ENCODE measurements around the gene RAB10. TPM values are rescaled to one million over a fixed set of nuclear protein-coding genes. Genes with fewer than 3 reads are reported as not detected.
A peak's percentile ranks its signal among the peaks of the same experiment; 100 is the strongest.

Gene RAB10
- total and polyA plus RNA-seq, 8 donors, result 22.2 to 591 (median 71.7) TPM

DNA sequence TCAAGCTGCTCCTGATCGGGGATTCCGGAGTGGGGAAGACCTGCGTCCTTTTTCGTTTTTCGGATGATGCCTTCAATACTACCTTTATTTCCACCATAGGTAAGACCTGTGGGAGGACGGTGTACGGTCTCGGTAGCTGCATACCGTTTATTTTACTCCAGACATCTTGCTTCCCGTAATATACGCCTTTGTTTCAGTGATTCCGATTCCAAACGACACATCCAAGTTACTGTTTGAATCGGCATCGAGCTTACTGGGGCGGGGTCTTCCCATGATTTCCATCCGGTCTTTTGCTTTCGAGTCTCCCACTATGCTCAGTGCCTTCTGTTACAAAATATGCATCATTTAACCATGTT is 731 bp downstream of the RAB10 start:
- WGBS, 5 donors, result 0 to 1% (median 0%) methylated on average over 18 of the region's 18 CpGs

DNA sequence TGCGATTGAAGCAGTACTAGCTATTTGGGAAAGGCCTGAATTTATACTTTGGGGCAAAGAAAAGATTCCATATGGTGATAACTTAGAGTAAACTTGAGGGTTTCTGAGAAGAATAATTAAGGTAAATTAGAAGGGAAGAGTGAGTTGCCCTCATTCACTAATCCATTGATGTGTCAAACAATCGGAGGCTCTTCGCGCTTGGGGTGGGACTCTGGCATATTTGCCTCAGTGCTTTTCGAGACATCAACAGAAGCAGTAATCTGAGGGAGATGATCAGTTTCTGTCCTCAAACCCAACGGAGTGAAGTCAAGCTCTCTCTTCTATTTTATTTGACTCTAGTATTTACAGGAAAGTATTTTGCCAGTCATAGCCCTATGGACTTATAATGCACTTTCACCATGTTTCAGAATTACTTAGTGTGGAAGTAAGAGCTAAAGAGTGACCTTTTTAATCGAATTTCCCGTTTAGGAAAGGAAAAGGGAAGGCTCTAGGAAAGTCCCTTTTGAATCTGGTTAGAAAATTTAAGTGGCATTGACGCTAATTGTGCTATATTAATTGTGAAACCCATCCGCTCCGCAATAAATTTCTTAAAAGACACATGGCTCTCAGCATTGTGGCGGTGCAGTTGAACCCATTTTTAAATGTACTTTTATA is 1.3 kb downstream of the RAB10 start:
- DNase-seq, result peak in 1 of 2 donors; percentile 28
- Histone ChIP-seq H3K4me3 (peak overlapping the region; percentile 82 to 93 (median 91)), H3K36me3 (peaks cover 0 to 21% (median 6%) of the 10 kb centered on the region in 4 donors), H3K9me3 (no peaks in the 10 kb centered on the region), H3K27me3 (no peaks in the 10 kb centered on the region), H3K27ac (peak overlapping the region in 4 of 5 donors; percentile 97 to 99 (median 99)), H3K4me1 (peaks cover 30 to 64% (median 56%) of the 10 kb centered on the region in 4 donors)
- intact Hi-C loops (cut with DNase I; ENCODE audit: low total_unique reads), result no loop called here
- TF ChIP-seq POLR2AphosphoS5 (IDR thresholded peaks at IDR 0.05), result no peak
- TF ChIP-seq, protein P1, sequence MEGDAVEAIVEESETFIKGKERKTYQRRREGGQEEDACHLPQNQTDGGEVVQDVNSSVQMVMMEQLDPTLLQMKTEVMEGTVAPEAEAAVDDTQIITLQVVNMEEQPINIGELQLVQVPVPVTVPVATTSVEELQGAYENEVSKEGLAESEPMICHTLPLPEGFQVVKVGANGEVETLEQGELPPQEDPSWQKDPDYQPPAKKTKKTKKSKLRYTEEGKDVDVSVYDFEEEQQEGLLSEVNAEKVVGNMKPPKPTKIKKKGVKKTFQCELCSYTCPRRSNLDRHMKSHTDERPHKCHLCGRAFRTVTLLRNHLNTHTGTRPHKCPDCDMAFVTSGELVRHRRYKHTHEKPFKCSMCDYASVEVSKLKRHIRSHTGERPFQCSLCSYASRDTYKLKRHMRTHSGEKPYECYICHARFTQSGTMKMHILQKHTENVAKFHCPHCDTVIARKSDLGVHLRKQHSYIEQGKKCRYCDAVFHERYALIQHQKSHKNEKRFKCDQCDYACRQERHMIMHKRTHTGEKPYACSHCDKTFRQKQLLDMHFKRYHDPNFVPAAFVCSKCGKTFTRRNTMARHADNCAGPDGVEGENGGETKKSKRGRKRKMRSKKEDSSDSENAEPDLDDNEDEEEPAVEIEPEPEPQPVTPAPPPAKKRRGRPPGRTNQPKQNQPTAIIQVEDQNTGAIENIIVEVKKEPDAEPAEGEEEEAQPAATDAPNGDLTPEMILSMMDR (IDR thresholded peaks at IDR 0.05), result no peak
- TF ChIP-seq POLR2A (IDR thresholded peaks at IDR 0.05), result no peak
- TF ChIP-seq EP300 (IDR thresholded peaks at IDR 0.05), result no peak
- WGBS, 5 donors, result 1% methylated on average over 12 of the region's 12 CpGs

More for the DNA sequence above, 731 bp downstream of the RAB10 start:
- Histone ChIP-seq H3K36me3 (peaks cover 0 to 15% (median 5%) of the 10 kb centered on the region in 4 donors), H3K27me3 (no peaks in the 10 kb centered on the region), H3K27ac (peak overlapping the region; percentile 97 to 99 (median 99)), H3K4me1 (peaks cover 26 to 58% (median 50%) of the 10 kb centered on the region in 4 donors), H3K9me3 (no peaks in the 10 kb centered on the region), H3K4me3 (peak overlapping the region; percentile 82 to 93 (median 91))
- intact Hi-C loops (cut with DNase I; ENCODE audit: low total_unique reads), result no loop called here
- TF ChIP-seq, protein P1 (IDR thresholded peaks at IDR 0.05), result no peak
- TF ChIP-seq POLR2AphosphoS5 (IDR thresholded peaks at IDR 0.05) (no peak), EP300 (IDR thresholded peaks at IDR 0.05) (no peak)
- peak in 1 of 2 donors; percentile 60 for DNase-seq

DNA sequence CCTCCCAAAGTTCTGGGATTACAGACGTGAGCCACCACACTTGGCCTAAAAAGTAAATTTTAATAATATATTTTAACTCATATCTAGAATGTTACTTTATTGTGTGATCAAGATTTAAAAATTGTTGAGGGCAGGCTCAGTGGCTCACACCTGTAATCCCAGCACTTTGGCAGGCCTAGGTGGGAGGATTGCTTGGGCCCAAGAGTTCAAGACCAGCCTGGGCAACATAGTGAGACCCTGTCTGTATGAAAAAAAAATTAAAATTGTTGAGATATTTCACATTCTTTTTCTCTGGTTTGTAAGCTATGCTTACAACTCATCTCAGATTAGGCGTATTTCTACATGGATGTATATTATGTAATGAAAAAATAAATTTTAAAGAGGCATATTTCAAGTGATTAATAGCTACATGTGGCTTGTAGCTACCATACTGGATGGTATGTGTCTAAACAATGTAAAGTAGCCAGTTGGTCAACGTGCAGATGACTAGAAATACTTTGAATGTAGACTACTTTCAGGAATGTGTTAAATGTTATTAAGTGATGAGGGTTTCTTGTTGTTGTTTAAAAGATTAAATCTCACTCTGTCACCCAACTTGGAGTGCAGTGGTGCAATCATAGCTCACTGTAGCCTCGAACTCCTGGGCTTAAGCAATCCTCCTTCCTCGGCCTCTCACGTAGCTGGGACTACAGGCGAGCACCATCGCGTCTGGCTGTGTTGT is 5.9 kb downstream of the RAB10 start:
- H3K36me3 ChIP-seq, result peaks cover 0 to 33% (median 8%) of the 10 kb centered on the region in 4 donors
- WGBS, 5 donors, result 76 to 81% (median 80%) methylated on average over 9 of the region's 9 CpGs
- H3K27ac ChIP-seq, result no peak overlapping the region
- DNase-seq, result no peak
- no peak for TF ChIP-seq POLR2AphosphoS5 (IDR thresholded peaks at IDR 0.05)
- TF ChIP-seq EP300 (IDR thresholded peaks at IDR 0.05), result no peak
- TF ChIP-seq POLR2A (IDR thresholded peaks at IDR 0.05), result no peak
- TF ChIP-seq, protein P1 (IDR thresholded peaks at IDR 0.05), result no peak
- H3K27me3 ChIP-seq, result no peaks in the 10 kb centered on the region
- H3K9me3 ChIP-seq, result no peaks in the 10 kb centered on the region
- H3K4me3 ChIP-seq, result peak overlapping the region in 1 of 4 donors; percentile 7
- peaks cover 46 to 95% (median 80%) of the 10 kb centered on the region in 4 donors for H3K4me1 ChIP-seq
- intact Hi-C loops (cut with DNase I; ENCODE audit: low total_unique reads), result no loop called here

DNA sequence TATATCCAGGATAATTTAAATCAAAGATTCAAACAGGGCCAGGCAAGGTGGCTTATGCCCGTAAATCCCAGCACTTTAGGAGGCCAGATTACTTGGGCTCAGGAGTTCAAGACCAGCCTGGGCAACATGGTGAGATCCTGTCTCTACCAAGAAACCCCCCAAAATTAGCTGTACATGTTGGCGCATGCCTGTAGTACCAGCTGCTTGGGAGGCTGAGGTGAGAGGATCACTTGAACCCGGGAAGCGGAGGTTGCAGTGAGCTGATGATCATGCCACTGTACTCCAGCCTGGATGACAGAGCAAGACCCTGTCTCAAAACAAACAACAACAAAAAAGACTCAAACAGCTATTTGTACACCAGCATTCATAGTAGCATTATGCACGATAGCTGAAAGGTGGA is 9.2 kb downstream of the RAB10 start:
- TF ChIP-seq EP300 (IDR thresholded peaks at IDR 0.05) (no peak), POLR2A (IDR thresholded peaks at IDR 0.05) (no peak), POLR2AphosphoS5 (IDR thresholded peaks at IDR 0.05) (no peak)
- TF ChIP-seq, protein P1 (IDR thresholded peaks at IDR 0.05), result no peak
- H3K4me1 ChIP-seq, result peaks cover 28 to 70% (median 58%) of the 10 kb centered on the region in 4 donors

More for the DNA sequence above, 9.2 kb downstream of the RAB10 start:
- WGBS, 5 donors, result 82 to 95% (median 92%) methylated on average over 4 to 5 of the region's 5 CpGs
- Histone ChIP-seq H3K27me3 (no peaks in the 10 kb centered on the region), H3K27ac (no peak overlapping the region), H3K36me3 (peaks cover 0 to 22% (median 3%) of the 10 kb centered on the region in 4 donors), H3K4me3 (no peak overlapping the region), H3K9me3 (no peaks in the 10 kb centered on the region)
- intact Hi-C loops (cut with DNase I; ENCODE audit: low total_unique reads), result no loop called here
- no peak for DNase-seq

All from stomach (tissue), 9 donors.